ENCODE results near the gene RPP40.

DNA sequence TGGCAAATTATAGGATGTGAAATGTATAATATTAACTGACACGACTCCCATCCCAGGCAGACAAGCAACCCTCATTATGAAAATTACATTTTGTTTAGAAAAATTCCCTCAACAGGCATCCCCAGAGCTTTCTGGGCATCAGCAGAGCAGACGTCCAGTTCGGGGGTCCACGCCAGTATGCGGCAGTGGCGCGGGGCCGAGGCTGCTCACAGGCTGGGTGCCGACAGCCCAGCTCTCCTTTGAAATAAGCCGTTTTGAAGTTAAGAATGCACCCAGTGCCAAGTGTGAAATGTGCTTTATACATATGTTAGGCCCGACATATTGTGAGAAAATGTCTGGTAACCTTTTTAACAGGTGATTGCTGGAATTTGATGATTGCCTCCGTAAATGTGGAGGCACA, 50.4 kb downstream of the RPP40 start:
- TF ChIP-seq, protein P1, sequence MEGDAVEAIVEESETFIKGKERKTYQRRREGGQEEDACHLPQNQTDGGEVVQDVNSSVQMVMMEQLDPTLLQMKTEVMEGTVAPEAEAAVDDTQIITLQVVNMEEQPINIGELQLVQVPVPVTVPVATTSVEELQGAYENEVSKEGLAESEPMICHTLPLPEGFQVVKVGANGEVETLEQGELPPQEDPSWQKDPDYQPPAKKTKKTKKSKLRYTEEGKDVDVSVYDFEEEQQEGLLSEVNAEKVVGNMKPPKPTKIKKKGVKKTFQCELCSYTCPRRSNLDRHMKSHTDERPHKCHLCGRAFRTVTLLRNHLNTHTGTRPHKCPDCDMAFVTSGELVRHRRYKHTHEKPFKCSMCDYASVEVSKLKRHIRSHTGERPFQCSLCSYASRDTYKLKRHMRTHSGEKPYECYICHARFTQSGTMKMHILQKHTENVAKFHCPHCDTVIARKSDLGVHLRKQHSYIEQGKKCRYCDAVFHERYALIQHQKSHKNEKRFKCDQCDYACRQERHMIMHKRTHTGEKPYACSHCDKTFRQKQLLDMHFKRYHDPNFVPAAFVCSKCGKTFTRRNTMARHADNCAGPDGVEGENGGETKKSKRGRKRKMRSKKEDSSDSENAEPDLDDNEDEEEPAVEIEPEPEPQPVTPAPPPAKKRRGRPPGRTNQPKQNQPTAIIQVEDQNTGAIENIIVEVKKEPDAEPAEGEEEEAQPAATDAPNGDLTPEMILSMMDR (IDR thresholded peaks at IDR 0.05; ENCODE audit: insufficient read depth, low read length), result no peak
- TF ChIP-seq, protein P2, sequence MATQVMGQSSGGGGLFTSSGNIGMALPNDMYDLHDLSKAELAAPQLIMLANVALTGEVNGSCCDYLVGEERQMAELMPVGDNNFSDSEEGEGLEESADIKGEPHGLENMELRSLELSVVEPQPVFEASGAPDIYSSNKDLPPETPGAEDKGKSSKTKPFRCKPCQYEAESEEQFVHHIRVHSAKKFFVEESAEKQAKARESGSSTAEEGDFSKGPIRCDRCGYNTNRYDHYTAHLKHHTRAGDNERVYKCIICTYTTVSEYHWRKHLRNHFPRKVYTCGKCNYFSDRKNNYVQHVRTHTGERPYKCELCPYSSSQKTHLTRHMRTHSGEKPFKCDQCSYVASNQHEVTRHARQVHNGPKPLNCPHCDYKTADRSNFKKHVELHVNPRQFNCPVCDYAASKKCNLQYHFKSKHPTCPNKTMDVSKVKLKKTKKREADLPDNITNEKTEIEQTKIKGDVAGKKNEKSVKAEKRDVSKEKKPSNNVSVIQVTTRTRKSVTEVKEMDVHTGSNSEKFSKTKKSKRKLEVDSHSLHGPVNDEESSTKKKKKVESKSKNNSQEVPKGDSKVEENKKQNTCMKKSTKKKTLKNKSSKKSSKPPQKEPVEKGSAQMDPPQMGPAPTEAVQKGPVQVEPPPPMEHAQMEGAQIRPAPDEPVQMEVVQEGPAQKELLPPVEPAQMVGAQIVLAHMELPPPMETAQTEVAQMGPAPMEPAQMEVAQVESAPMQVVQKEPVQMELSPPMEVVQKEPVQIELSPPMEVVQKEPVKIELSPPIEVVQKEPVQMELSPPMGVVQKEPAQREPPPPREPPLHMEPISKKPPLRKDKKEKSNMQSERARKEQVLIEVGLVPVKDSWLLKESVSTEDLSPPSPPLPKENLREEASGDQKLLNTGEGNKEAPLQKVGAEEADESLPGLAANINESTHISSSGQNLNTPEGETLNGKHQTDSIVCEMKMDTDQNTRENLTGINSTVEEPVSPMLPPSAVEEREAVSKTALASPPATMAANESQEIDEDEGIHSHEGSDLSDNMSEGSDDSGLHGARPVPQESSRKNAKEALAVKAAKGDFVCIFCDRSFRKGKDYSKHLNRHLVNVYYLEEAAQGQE (IDR thresholded peaks at IDR 0.05; ENCODE audit: insufficient replicate concordance, low read depth), result no peak
- no peak for TF ChIP-seq SPI1 (IDR thresholded peaks at IDR 0.05; ENCODE audit: borderline replicate concordance, low read depth)
- TF ChIP-seq GABPA (IDR thresholded peaks at IDR 0.05; ENCODE audit: low read depth), result no peak
- TF ChIP-seq POLR2AphosphoS5 (IDR thresholded peaks at IDR 0.05; ENCODE audit: low read depth), result no peak

All from HL-60 (cell line).